Activated CD4-positive, alpha-beta T cell treated with anti-CD3 and anti-CD28 coated beads, Interleukin-2, amount 50 U/mL, for 16 hours (primary cell): ENCODE measurements around the gene COL4A6.

Experiments
- DNase-seq: peaks from one replicate; pipeline ENCODE4 v3.0.0-alpha.2; 2020

The COL4A6 gene

GRCh38 chrX:108268434-108269080 is 169.7 kb downstream of the COL4A6 start:
- no peak for DNase-seq

- no peak for DNase-seq
These were observed 170.7 kb downstream of the COL4A6 start for GRCh38 chrX:108267557-108267956.

- DNase-seq = no peak
These were observed 173.8 kb downstream of the COL4A6 start for GRCh38 chrX:108264376-108264775.

- DNase-seq = no peak
These were observed 176.5 kb downstream of the COL4A6 start for GRCh38 chrX:108261549-108262203.

GRCh38 chrX:108257556-108257955 is 180.7 kb downstream of the COL4A6 start:
- no peak for DNase-seq

- no peak for DNase-seq
These were observed 183.6 kb downstream of the COL4A6 start for GRCh38 chrX:108254636-108255035.

- no peak for DNase-seq
These were observed 187.3 kb downstream of the COL4A6 start for GRCh38 chrX:108250654-108251579.

GRCh38 chrX:108246304-108246954 is 191.8 kb downstream of the COL4A6 start:
- DNase-seq = no peak

- no peak for DNase-seq
These were observed 192.8 kb downstream of the COL4A6 start for GRCh38 chrX:108245462-108245861.

- no peak for DNase-seq
These were observed 202.2 kb downstream of the COL4A6 start for GRCh38 chrX:108235986-108236385.

GRCh38 chrX:108230574-108230973 is 207.6 kb downstream of the COL4A6 start:
- no peak for DNase-seq

GRCh38 chrX:108224727-108225621 is 213.2 kb downstream of the COL4A6 start:
- peak; percentile 12 for DNase-seq

- DNase-seq = no peak
These were observed 214.0 kb downstream of the COL4A6 start for GRCh38 chrX:108224218-108224617.

GRCh38 chrX:108223585-108223984 is 214.6 kb downstream of the COL4A6 start:
- DNase-seq = no peak

- DNase-seq = no peak
These were observed 216.8 kb downstream of the COL4A6 start for GRCh38 chrX:108221301-108221864.

- no peak for DNase-seq
These were observed 218.1 kb downstream of the COL4A6 start for GRCh38 chrX:108219949-108220601.

GRCh38 chrX:108217876-108218275 is 220.3 kb downstream of the COL4A6 start:
- DNase-seq = no peak

GRCh38 chrX:108216919-108217571 is 221.2 kb downstream of the COL4A6 start:
- DNase-seq = no peak

GRCh38 chrX:108216405-108216804 is 221.8 kb downstream of the COL4A6 start:
- DNase-seq = no peak

GRCh38 chrX:108211301-108211700 is 226.9 kb downstream of the COL4A6 start:
- no peak for DNase-seq
